NCI-H2107 treated with DMSO at 0.1 percent for 48 hours (cell line): Measurements from ENCODE around the gene TRIP10.

Source experiments
- DNase-seq: peaks from one replicate; lab custom pipeline; 2025; ENCODE audit not compliant: unreplicated experiment; lab: John Stamatoyannopoulos, UW

The TRIP10 gene

GRCh38 chr19:6711605-6712004, 27.9 kb upstream of the TRIP10 start:
- no peak for DNase-seq

DNA sequence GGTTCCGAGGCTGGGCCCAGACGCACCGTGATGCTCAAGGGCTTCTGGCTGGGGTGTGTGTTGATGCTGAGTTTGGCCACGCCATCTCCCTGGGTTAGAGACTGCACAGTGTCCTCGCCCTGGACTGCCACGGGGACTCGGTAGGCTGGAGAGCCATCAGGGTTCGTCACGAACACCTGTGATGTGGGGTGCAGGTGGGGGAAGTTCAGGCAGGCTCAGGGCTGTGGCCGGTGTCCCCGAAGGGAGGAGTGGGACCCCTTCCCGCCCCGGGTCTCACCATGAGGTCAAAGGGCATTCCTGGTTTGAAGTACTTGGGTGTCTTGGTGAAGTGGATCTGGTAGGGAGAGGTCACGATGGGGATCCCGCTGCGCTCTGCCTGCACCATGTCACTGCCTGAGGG, 27.2 kb upstream of the TRIP10 start:
- no peak for DNase-seq

DNA sequence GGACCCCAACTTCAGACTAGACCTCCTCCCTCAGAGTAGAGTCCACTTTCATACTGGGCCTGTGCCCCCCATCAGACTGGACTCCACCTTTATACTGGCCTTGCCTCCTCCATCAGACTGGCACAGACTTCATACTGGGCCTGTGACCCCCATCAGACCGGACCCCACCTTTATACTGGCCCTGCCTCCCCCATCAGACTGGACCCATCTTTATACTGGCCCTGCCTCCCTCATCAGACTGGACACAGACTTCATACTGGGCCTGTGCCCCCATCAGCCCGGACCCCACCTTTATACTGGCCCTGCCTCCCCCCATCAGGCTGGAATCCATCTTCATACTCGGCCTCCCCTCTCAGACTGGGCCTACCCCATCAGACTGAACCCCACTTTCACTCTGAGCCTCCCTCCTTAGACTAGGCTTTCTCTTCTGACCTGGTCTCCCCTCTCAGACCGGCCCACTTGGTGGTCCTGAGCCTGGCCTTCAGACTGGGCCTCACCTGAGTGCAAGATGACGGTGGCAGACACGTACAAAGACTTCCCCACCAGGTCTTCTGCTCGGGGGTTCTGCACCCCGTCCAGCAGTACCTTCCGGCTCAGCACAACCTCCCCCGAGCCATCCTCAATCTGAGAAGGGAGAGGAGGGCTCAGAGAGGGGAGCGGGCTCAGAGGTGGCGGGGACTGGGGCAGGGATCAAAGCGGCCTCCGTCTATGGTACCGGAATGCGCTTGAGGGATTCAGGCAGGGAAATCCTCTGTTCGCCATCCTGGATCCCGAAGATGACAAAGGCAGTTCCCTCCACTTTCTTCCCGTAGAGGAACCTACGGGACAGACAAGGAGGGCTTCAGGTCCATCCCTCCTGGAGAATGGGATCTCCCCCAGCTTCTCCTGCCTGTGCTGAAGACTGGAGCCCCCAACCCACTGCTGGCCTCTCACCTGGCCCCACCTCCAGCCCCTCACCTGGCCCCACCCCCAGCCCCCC, 26.5 kb upstream of the TRIP10 start:
- DNase-seq, result no peak

DNA sequence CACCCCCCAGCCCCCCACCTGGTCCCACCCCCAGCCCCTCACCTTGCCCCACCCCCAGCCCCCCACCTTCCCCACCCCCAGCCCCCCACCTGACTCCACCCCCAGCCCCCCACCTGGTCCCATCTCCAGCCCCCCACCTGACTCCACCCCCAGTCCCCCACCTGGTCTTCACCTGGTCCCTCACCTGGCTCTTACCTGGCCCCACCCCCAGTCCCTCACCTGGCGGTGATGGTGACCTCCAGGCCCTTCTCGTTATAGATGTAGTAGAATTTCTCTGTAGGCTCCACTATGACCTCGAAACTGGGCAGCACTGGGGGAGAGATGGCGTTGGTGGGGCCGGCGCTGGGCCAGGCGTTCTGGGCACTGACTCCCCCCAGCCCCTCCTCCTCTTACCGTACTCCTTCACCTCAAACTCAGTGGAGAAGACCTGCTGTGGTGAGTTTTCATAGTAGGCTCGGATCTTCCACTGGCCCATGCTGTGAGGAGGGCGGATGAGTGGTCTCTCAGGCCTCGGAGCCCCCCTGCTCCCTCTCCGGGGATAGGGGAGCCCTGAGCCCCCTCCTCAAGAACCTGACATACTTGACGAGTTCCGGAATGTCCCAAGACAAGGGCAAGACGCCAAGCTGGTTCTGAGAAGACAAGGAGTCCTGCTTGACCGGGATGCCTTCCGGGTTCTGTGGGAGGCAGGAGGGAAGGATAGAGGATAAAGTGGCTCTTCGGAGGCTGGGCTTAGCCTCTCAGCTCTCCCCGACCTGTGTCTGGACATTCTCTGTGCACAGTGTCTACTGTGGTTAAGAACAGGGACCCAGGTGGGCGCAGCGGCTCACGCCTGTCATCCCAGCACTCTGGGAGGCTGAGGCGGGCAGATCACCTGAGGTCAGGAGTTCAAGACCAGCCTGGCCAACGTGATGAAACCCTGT, 25.4 kb upstream of the TRIP10 start:
- DNase-seq, result no peak

DNA sequence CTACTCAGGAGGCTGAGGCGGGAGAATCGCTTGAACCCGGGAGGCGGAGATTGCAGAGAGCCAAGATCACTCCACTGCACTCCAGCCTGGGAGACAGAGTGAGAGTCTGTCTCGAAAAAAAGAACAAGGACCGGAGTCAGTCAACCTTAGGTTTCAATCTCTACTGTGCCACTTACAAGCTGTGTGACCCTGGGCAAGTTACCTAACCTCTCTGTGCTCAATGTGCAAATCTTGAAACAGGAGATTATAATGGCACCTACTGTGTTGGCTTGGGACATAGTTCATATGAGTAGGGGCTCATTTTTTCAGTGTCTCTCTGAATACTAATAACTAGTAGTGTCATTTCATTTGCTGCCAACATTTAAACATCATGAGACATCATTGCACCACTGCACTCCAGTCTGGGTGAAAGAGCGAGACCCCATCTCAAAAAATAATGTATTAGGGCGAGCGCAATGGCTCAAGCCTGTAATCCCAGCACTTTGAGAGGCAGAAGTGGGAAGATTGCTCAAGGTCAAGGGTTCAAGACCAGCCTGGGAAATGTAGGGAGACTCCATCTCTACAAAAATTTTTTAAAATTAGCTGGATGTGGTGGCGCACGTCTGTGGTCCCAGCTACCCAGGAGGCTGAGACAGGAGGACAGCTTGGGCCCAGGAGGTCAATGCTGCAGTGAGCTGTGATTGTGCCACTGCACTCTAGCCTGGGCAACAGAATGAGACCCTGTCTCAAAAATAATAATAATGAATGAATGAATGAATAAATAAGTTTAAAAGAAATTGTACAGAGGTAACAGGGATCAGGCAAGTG, 24.5 kb upstream of the TRIP10 start:
- DNase-seq, result no peak

DNA sequence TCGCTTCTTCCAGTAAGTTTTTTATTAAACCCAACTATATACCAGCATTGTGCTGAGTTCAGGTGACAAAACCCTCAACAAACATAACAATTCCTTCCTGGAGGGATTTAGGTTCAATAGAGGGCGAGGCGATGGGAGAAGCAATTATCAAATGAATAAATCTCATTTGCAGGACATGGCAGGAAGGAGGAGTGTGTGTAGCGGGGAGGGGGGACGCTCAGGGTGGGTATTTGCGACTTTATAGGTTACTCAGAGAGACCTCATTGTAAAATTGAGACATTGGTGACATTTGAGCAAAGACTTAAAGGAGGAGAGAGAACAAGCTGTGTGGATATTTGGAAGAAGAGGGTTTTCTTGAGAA, 22.9 kb upstream of the TRIP10 start:
- DNase-seq, result no peak

- DNase-seq, result no peak
These were observed 22.4 kb upstream of the TRIP10 start for GRCh38 chr19:6717036-6717435.

DNA sequence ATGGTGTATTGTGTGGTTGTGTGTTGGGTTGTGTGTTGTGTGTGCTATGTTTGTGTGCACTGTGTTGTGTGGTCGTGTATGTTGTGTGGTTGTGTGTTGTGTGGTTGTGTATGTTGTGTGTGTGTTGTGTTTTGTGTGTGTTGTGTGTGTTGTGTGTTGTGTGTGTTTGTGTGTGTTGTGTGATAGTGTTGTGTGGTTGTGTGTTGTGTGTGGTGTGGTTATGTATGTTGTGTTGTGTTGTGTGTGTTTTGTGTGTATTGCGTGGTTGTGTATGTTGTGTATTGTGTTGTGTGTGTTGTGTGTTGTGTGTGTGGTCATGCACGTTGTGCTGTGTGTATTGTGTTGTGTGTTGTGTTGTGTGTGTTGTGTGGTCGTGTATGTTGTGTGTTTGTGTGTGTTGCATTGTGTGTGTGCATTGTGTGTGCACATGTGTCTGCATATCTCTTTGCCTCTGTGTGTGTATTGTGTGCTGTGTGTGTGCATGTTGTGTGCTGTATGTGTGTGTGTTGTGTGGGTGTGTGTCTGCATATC, 22.0 kb upstream of the TRIP10 start:
- DNase-seq, result no peak

DNA sequence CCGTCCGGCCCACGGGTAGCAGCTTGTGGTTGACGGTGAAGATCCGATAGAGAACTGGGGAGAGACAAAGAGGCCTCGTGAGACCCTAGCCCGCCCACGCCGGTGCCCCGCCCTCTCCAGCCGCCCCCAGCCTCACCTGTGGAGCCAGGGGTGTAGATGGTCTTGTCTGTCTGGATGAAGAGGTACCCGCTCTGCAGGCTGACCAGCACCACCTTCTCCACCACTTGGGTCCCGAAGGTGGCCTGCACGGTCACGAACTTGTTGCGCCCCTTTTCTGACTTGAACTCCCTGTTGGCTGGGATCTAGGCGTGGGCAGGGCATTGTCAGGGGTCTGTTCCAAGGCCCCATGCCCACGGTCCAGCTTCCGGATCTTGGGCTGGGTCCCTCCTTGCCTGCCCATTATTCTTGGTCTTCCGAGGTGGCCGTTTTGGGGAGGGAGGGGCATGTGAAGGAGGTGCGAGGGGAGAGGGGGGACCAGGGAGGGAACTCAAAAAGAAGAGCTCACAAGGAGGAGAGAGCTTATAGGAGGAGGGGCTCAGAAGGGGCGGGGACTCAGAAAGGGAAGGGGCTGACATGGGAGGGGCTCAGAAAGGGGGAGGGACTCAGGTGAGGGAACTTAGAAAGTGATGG, 21.3 kb upstream of the TRIP10 start:
- DNase-seq, result no peak

DNA sequence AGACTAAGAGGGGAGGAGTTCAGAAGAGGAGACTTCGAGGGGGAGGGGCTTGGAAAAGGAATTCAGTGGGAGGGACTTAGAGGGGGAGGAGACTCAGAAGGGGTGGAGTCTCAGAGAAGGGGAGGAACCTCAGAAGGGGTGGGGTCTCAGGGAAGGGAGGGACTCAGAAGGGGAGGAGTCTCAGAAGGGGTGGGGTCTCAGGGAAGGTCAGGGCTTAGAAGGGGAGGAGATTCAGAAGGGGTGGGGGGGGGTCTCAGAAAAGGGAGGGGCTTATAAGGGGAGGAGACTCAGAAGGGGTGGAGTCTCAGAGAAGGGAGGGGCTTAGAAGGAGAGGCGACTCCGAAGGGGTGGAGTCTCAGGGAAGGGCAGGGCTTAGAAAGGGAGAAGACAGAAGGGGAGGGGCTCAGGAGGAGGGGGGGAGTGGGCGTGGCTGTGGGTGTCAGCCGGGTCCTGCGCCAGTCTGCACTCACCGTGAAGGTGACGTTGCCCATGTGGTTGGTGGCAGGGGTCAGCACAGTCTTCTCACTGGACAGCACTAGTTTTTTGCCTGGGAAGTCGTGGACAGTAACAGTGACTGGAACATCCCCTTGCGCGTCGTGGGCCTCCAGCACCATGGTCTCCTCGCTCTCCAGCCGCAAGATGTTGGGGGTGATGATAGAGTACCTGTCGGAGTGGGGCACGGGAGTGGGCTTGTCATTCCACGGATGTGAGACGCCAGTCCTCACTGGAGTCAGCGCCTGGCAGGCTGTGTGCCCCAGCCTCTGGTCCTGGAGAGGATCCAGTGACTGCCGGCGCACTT, 20.5 kb upstream of the TRIP10 start:
- no peak for DNase-seq

GRCh38 chr19:6719540-6719861, 20.0 kb upstream of the TRIP10 start:
- DNase-seq, result no peak

DNA sequence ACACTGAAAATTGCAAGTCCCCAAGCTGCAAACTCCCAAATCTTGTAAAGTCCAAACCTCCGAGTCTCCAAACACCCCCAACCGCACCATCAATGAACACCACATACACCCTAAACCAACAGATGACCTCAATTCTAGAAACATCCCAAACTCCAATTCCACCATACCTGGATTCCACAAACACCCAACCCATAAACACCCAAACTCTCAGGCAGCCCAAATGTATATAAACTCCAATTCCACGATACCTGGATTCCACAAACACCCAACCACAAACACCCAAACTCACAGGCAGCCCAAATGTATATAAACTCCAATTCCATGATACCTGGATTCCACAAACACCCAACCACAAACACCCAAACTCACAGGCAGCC, 19.5 kb upstream of the TRIP10 start:
- DNase-seq, result no peak

GRCh38 chr19:6720369-6721137, 18.9 kb upstream of the TRIP10 start, which contains the start of gene C3:
Gene C3 (minus strand): TSS chr19:6720650. CDS start chr19:6720589, 61 bp downstream.
- no peak for DNase-seq

DNA sequence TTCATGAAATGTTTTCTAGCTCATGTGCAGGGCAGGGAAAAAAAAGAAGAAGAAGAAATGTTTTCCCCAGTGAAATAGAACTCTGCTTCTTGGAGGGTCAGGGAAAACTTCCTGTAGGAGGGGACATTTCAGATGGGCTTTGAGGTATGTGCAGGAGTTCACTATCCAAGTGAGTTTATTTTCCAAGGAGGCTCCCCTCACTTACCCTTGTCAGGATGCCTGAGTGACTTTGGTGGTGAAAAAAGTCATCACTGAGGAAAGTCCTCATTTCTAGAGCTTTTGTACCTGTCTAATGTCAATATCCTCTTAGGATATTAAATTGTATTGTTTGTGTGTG, 18.4 kb upstream of the TRIP10 start:
- no peak for DNase-seq

- no peak for DNase-seq
These were observed 17.7 kb upstream of the TRIP10 start for GRCh38 chr19:6721773-6722172.

DNA sequence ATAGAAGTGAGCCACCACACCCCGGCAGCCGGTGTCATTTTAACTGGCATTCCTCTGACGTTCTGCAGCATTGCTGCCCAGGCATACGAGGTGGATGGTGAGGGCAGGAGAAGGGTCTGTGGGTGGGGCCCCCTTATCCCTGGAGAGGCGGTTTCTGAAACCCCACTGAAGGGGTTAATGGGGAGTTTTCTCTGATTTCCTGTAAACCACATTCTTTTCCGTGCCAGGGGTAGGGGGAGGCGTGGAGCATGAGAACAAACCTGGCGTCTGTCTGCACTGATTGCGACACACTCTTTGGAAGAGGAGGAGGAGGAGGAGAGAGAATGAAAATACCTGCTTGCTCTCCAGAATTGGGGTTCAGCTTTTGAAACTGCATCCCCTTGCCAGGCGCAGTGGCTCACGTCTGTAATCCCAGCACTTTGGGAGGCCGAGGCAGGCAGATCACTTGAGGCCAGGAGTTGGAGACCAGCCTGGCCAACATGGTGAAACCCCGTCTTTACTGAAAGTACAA, 16.3 kb upstream of the TRIP10 start:
- no peak for DNase-seq

DNA sequence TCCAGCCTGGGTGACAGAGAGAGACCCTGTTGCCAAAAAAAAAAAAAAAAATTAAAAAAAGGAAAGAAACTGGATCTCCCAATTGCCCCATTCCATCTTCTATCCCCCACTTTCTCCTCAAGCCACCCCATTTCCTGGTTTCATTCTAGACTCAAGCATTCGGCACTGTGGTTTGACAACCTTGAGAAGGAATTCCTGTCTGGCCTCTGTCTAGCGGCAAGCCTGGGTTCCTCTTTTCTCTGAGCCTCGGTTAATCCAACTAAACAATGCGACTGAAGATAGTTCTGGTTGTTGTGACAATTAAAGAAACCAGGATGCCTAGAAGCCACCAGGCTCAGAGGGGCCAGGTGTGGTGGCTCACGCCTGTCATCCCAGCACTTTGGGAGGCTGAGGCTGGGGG, 15.7 kb upstream of the TRIP10 start:
- DNase-seq, result no peak

DNA sequence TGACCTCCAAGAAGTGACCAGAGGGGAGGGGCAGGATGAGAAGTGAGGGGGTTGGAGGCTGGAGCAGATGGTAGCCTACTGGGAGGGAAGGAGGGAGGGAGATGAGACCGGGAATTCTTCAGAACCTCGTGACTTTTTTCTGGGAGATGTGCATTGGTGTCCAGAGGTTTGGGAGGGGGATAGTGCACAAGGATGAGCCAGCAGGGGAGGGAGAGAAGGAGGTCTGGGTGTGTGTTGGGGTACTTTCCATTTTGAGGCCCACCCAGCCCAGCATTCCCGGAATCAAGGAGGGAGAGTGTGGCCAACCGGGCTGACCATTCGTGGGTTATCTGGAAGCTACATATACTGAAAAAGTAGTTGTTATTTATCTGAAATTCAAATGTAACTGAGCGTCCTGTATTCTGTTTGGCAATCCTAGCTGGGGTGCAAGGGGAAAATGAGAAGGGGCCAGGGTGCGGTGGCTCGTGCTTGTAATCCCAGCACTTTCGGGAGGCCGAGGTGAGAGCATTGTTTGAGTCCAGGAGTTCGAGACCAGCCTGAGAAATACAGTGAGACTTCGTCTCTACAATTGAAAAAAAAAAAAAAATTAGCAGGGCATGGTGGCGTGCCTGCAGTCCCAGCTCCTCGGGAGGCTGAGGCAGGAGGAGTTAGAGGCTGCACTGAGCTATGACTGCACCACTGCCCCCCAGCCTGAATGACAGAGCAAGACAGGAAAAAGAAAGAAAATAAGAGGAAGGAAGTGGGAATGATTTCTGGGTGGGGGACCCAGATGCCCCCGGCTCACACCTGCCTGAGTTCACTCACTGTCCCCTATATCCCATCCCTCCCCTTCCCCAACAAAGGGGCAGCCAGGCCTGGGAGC, 14.6 kb upstream of the TRIP10 start:
- DNase-seq, result no peak
